Suprapubic skin (tissue), 3 donors: Measurements from ENCODE around the gene CACNA2D2.

Source experiments
- EP300 ChIP-seq: sonication (generic); formaldehyde crosslinking; IDR thresholded peaks from one replicate; pipeline ENCODE4 v1.6.1; 2017; ENCODE audit warnings: antibody characterized with exemption
- POLR2A ChIP-seq, 2 donors: fragments of 450-650 bp; IDR thresholded peaks; one replicate each; pipeline ENCODE4 v1.6.1; 2017; ENCODE audit warnings: antibody characterized with exemption in 2 of 2, mild to moderate bottlenecking in 2 of 2, moderate library complexity in 2 of 2
- TF ChIP-seq, protein P1 (sequence below), 2 donors: fragments of 200-600 bp in 1 of 2; fragments of 450-650 bp in 1 of 2; sonication (generic) in 1 of 2; IDR thresholded peaks; one replicate each; pipeline ENCODE4 v1.5.1; 2016 to 2019; ENCODE audit warnings: antibody characterized with exemption in 2 of 2, mild to moderate bottlenecking in 1 of 2, moderate library complexity in 1 of 2

DNA sequence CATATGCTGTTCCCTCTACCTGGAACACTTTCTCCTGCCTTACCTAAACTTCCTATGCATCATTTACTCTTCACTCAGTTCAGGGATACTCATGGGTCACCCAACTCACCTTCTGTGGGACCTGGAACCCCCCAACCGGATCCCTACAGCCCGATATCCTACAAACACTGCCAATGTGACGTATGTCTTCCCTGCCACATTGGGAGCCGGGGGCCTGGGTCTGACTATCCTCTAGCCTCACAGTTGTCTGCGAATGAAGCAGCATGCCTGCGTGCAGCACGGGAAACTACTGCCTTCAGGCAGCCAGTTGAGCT, 153.3 kb downstream of the CACNA2D2 start:
- TF ChIP-seq, protein P1, sequence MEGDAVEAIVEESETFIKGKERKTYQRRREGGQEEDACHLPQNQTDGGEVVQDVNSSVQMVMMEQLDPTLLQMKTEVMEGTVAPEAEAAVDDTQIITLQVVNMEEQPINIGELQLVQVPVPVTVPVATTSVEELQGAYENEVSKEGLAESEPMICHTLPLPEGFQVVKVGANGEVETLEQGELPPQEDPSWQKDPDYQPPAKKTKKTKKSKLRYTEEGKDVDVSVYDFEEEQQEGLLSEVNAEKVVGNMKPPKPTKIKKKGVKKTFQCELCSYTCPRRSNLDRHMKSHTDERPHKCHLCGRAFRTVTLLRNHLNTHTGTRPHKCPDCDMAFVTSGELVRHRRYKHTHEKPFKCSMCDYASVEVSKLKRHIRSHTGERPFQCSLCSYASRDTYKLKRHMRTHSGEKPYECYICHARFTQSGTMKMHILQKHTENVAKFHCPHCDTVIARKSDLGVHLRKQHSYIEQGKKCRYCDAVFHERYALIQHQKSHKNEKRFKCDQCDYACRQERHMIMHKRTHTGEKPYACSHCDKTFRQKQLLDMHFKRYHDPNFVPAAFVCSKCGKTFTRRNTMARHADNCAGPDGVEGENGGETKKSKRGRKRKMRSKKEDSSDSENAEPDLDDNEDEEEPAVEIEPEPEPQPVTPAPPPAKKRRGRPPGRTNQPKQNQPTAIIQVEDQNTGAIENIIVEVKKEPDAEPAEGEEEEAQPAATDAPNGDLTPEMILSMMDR (IDR thresholded peaks at IDR 0.05), result no peak
- TF ChIP-seq EP300 (no peak), POLR2A (IDR thresholded peaks at IDR 0.05) (no peak)
